ENCODE results near the gene SRSF4. TPM values are rescaled to one million over a fixed set of nuclear protein-coding genes. Genes with fewer than 3 reads are reported as not detected.
A peak's percentile ranks its signal among the peaks of the same experiment; 100 is the strongest.

SRSF4 gene
- total RNA-seq, 1 donor from 2014 or later: 89.0 TPM

- no peaks in the 10 kb centered on the region for H3K9me3 ChIP-seq
- no peak for ATAC-seq
- H3K4me1 ChIP-seq: no peaks in the 10 kb centered on the region
- H3K27me3 ChIP-seq: peaks cover 7% of the 10 kb centered on the region
- DNase-seq: no peak
- intact Hi-C loops (cut with DNase I): no loop called here
- H3K27ac ChIP-seq: no peak overlapping the region
- no peak overlapping the region for H3K4me3 ChIP-seq
- H3K36me3 ChIP-seq: no peaks in the 10 kb centered on the region
- no peak for TF ChIP-seq CTCF (IDR thresholded peaks at IDR 0.05)
These were observed 53.0 kb downstream of the SRSF4 start for GRCh38 chr1:29128739-29129138.

GRCh38 chr1:29126198-29126597, 55.5 kb downstream of the SRSF4 start:
- no peaks in the 10 kb centered on the region for H3K9me3 ChIP-seq
- intact Hi-C loops (cut with DNase I): no loop called here
- H3K4me3 ChIP-seq: no peak overlapping the region
- peaks cover 18% of the 10 kb centered on the region for H3K4me1 ChIP-seq
- peaks cover 16% of the 10 kb centered on the region for H3K27me3 ChIP-seq
- H3K36me3 ChIP-seq: no peaks in the 10 kb centered on the region
- ATAC-seq (no peak), DNase-seq (no peak)
- H3K27ac ChIP-seq: no peak overlapping the region
- no peak for TF ChIP-seq CTCF (IDR thresholded peaks at IDR 0.05)

GRCh38 chr1:29125788-29126187, 55.9 kb downstream of the SRSF4 start:
- intact Hi-C loops (cut with DNase I): no loop called here
- no peak for TF ChIP-seq CTCF (IDR thresholded peaks at IDR 0.05)
- DNase-seq (no peak), ATAC-seq (no peak)
- Histone ChIP-seq H3K27me3 (peaks cover 16% of the 10 kb centered on the region), H3K36me3 (no peaks in the 10 kb centered on the region), H3K27ac (no peak overlapping the region), H3K4me1 (peaks cover 18% of the 10 kb centered on the region), H3K4me3 (no peak overlapping the region), H3K9me3 (no peaks in the 10 kb centered on the region)

GRCh38 chr1:29125237-29125641, 56.5 kb downstream of the SRSF4 start:
- no peak for ATAC-seq
- Histone ChIP-seq H3K4me3 (peak overlapping the region; percentile 63), H3K27ac (peak overlapping the region; percentile 86), H3K4me1 (peaks cover 18% of the 10 kb centered on the region), H3K9me3 (no peaks in the 10 kb centered on the region), H3K36me3 (no peaks in the 10 kb centered on the region), H3K27me3 (peaks cover 16% of the 10 kb centered on the region)
- intact Hi-C loops (cut with DNase I): no loop called here
- no peak for DNase-seq
- no peak for TF ChIP-seq CTCF (IDR thresholded peaks at IDR 0.05)

GRCh38 chr1:29124366-29125236, 57.1 kb downstream of the SRSF4 start:
- ATAC-seq (peak; percentile 55), DNase-seq (peak; percentile 77)
- peak; percentile 59 for TF ChIP-seq CTCF (IDR thresholded peaks at IDR 0.05)
- Histone ChIP-seq H3K9me3 (no peaks in the 10 kb centered on the region), H3K27me3 (peaks cover 16% of the 10 kb centered on the region), H3K27ac (peak overlapping the region; percentile 86), H3K4me1 (peaks cover 18% of the 10 kb centered on the region), H3K36me3 (no peaks in the 10 kb centered on the region), H3K4me3 (peak overlapping the region; percentile 63)
- intact Hi-C loops (cut with DNase I): no loop called here

Data from upper lobe of right lung (tissue), 1 donor.